Erythroblast (primary cell): ENCODE results near the gene PXMP4.

ENCODE experiments used
- GATA1 ChIP-seq: IDR thresholded peaks from 2 replicates; pipeline ENCODE4 v1.6.1; 2011; ENCODE audit warnings: low read depth, mild to moderate bottlenecking, control low read depth, low read length, moderate library complexity
- POLR2A ChIP-seq: IDR thresholded peaks from 2 replicates; pipeline ENCODE4 v1.6.1; 2011; ENCODE audit warnings: mild to moderate bottlenecking, low read length

GRCh38 chr20:33767777-33768138 lies 47.6 kb upstream of the PXMP4 start:
- no peak for TF ChIP-seq POLR2A
- TF ChIP-seq GATA1 = no peak
